HG03520 (cell line): Measurements from ENCODE around the gene PRRT1B.
"Not testable (repeated sequence)": the region's sequence is repeated elsewhere in the genome, so short reads cannot be mapped to it uniquely, and the experiment has no call there.

Experiments used
- ATAC-seq: cut with Tn5 transposase; IDR thresholded peaks from one replicate; pipeline ENCODE4 v1.9.1; 2021; ENCODE audit warnings: mild to moderate bottlenecking, moderate library complexity; ENCODE audit not compliant: unreplicated experiment

The PRRT1B gene

GRCh38 chr9:131545003-131545785 lies at the start of gene PRRT1B:
Gene PRRT1B, plus strand, starts transcription at chr9:131545523. Its CDS starts 93 bp downstream, at chr9:131545616.
- ATAC-seq: no peak

DNA sequence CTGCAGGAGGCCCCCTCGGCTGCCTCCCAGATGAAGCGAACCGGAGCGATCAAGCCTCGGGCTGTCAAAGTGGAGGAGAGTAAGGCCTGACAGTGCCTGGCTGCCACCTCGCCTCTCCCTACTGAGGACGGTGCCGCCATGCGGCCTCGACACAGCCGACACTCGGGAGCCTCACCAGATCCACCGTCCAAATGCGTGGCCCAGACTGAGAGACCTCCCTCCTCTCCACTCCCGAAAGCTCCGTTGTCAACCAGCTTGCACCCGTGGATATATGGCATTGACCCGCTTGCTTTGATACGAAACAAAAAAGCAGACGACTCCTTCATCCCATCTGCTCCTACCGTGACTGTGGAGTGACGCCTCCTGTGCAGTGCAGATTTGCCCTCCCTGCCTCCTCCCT lies 49.5 kb upstream of the PRRT1B start:
- no peak for ATAC-seq

GRCh38 chr9:131496844-131497405 lies 48.4 kb upstream of the PRRT1B start:
- no peak for ATAC-seq

DNA sequence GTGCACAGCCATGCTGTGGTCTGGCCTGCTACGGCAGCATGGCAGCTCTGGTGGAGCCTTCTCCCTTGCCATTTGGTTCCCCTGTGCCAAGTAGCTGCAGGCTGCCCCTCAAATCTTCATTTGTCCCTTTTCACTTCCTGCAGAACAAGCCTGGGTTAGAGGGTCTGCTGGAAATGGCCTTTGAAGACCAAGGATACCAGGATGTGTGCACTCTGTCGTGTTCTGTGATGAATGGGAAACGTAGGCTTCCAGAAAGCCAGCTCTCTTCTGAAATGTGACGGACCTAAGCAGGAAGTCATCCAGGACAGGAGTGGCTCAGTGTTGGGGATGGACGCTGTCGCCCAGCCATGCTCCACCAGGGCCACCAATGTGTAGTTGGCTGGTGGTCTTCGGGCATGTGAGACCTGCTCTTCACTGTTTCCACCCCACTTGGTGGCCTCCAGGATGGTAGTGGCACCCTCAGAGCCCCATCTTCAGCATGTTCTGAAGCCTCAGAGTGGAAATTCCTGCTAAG lies 46.0 kb upstream of the PRRT1B start:
- ATAC-seq: no peak

GRCh38 chr9:131500377-131500776 lies 44.9 kb upstream of the PRRT1B start:
- no peak for ATAC-seq

DNA sequence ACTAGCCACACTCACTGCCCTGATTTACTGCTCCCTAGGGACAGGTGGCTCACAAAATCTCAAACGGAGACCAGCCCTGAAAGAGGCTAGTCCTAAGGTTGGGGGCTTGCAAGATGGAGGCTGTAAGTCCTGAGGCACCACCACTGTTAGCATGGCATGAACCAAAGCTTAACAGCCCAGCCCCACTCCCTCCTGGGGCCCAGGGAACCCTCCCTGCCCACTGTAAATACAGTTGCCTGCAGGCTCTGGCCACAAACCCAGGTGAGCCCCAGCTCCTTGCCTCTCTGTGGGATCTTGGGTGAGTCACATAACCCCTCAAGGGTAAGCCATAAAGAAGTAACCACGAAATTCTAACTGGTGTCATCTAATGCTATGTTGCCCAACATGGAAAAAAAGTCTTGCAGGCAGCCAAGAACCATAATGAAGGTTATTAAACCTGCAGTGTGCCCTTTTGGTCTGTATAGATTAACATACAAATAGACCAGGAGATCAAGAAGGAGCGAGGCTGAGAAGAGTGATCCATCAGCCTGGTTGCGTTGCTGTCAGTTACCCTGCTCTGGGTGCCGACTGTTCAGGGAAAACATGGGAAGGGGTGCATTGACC lies 44.3 kb upstream of the PRRT1B start:
- no peak for ATAC-seq

- ATAC-seq: peak; percentile 79
These were observed 42.3 kb upstream of the PRRT1B start, which contains the start of gene POMT1 for GRCh38 chr9:131502781-131503625. Gene POMT1, plus strand, starts transcription at chr9:131502918. Its CDS starts 1,301 bp downstream, at chr9:131504219.

DNA sequence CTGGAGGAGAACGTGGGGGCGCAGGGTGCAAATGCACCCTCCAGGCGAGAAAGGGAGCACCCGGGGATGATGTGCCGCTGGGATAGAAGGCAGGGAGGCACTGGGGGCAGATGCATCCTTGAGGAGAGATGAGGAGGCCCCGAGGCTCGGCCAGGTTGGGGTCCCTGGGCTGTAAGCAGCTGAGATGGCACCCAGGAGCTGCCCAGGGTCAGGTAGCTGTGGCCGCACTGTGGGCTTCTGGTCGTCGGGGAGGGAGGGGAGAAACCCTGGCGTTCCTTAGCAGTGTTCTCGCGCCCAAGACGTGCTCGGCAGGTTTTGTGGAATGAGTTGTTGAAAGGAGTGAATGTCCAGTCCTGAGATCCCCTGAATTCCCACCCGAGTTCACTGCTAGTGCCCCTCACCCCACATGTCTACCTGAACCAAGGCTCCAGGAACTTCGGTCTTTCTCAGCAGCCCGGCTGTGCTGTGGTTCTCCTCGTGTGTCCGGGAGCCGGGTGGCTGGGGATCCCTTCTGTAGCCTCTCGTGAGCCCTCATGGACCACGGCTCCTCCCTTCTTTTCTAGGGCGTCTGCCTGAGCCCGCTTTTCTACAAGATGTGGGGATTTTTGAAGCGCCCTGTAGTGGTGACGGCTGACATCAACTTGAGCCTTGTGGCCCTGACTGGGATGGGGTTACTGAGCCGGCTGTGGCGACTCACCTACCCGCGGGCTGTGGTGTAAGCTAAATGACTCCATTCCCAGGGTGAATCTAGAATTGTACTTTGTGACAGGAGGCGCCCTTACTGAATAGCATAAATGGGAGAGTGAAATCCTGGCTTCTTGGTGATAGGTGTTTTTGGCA lies 41.5 kb upstream of the PRRT1B start:
- no peak for ATAC-seq

GRCh38 chr9:131505012-131505411 lies 40.3 kb upstream of the PRRT1B start:
- no peak for ATAC-seq

GRCh38 chr9:131511416-131511815 lies 33.9 kb upstream of the PRRT1B start:
- ATAC-seq: no peak

- no peak for ATAC-seq
These were observed 33.4 kb upstream of the PRRT1B start for GRCh38 chr9:131511880-131512279.

DNA sequence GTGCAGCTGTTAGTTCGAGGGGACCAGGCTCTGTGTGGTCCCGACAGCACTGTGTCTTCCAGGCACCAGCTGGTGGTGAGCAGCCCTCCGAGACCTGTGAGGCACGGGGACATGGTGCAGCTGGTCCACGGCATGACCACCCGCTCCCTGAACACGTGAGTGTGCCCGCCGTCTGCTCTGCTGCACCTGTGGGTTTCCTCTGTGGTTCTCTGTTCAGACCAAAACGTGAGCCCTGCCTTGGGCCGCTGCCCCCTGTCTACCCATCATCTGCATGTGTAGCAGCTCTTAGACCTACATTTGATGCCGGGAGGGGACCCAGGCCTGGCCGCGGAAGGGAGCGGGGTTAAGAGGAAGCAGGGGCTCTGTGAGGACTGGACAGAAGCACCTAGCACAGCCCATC lies 32.1 kb upstream of the PRRT1B start:
- ATAC-seq: no peak

DNA sequence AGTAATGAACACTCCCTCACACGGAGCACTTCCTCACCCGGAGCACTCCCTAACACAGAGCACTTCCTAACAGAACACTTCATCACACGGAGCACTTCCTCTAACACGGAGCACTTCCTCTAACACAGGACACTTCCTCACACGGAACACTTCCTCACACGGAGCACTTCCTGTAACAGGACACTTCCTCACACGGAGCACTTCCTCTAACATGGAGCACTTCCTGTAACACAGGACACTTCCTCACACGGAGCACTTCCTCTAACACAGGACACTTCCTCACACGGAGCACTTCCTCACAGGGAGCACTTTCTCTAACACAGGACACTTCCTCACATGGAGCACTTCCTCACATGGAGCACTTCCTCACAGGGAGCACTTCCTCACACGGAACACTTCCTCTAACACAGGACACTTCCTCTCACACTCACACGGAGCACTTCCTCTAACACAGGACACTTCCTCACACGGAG lies 29.7 kb upstream of the PRRT1B start:
- ATAC-seq: not testable (repeated sequence)

GRCh38 chr9:131516100-131516499 lies 29.2 kb upstream of the PRRT1B start:
- ATAC-seq: no peak

GRCh38 chr9:131516930-131517329 lies 28.4 kb upstream of the PRRT1B start:
- no peak for ATAC-seq

- no peak for ATAC-seq
These were observed 27.5 kb upstream of the PRRT1B start for GRCh38 chr9:131517761-131518190.

DNA sequence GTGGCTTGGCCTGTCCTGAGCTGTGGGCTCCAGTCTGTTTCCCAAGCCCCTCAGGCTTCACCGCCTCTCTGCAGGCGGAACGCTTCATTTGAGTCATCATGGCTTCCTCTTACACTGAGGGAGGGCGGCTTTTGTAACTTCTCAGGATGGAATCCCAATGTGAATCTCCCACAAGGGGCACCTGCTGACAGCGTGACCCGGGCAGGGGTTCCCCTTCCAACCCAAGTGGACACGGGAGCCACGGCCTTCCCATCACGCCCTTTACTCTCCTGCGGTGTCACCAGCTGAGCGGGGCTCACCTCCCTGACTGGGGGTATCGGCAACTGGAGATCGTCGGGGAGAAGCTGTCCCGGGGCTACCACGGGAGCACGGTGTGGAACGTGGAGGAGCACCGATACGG lies 26.8 kb upstream of the PRRT1B start:
- ATAC-seq: no peak

DNA sequence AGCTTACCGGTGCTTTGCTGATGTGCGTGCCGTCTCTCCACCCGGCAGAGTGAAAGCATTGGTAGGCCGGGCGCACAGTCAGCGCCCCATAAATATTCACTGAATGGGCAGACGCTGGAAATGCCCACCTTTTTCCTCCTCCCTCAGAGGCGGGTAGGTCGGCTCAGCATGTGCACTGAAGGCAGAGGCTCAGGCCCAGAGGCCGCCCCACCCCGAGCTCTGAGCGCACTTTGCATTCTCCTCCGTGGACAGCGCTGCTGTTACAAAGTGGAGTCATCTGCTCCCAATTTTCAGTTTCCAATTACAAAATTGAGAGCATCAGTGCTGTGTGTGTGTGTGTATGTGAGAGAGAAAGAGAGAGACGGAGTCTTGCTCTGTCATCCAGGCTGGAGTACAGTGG lies 24.8 kb upstream of the PRRT1B start:
- ATAC-seq: no peak

- ATAC-seq: no peak
These were observed 24.1 kb upstream of the PRRT1B start for GRCh38 chr9:131521203-131521602.

GRCh38 chr9:131521822-131522221 lies 23.5 kb upstream of the PRRT1B start:
- ATAC-seq: no peak
